ENCODE results near the gene SPATA46.

SPATA46 gene

DNA sequence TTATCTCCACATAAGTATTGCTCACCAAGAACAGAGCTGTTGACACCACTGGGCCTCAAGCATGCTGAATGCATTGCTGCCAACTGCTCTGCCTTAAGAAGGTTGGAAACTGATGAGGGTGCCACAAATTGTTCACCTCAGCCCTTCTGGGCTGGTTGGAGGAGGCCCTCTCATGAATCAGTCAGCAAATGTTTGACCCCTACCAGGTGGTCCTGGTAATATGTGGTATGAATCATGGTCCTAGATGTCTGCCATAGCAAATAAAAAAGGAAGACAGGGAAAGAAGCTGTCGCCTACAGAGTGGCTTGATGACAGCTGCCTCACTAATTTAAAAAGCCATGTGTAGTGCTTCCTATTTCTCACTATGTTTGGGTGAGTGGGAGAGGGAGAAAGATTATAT lies 12.2 kb downstream of the SPATA46 start:
- no peak for DNase-seq (ENCODE audit: low spot score)
- H3K27ac ChIP-seq: no peak overlapping the region
- TF ChIP-seq, protein P1, sequence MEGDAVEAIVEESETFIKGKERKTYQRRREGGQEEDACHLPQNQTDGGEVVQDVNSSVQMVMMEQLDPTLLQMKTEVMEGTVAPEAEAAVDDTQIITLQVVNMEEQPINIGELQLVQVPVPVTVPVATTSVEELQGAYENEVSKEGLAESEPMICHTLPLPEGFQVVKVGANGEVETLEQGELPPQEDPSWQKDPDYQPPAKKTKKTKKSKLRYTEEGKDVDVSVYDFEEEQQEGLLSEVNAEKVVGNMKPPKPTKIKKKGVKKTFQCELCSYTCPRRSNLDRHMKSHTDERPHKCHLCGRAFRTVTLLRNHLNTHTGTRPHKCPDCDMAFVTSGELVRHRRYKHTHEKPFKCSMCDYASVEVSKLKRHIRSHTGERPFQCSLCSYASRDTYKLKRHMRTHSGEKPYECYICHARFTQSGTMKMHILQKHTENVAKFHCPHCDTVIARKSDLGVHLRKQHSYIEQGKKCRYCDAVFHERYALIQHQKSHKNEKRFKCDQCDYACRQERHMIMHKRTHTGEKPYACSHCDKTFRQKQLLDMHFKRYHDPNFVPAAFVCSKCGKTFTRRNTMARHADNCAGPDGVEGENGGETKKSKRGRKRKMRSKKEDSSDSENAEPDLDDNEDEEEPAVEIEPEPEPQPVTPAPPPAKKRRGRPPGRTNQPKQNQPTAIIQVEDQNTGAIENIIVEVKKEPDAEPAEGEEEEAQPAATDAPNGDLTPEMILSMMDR (IDR thresholded peaks at IDR 0.05): no peak
- H3K4me3 ChIP-seq: no peak overlapping the region

DNA sequence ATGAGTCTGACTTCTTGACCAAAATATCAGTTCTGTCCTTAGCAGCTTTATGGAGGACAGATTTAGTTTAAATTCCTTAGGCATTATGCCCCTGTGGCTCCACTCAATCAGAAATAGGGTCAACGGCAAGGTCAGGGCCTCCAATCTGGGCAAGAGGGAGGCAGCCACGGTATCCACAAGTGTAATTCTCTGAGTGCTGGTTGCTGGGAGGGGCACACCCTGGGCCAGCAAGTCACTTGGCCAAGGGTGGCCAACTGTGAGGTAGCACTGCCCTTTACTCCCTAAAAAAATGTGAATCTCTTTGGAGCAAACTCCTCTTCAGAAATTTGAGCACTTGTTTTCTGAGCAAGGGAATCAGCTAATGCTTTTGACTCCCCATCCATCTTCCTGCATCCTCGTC lies 12.8 kb downstream of the SPATA46 start:
- no peak overlapping the region for H3K27ac ChIP-seq
- H3K4me3 ChIP-seq: no peak overlapping the region
- DNase-seq (ENCODE audit: low spot score): no peak
- TF ChIP-seq, protein P1 (IDR thresholded peaks at IDR 0.05): no peak

DNA sequence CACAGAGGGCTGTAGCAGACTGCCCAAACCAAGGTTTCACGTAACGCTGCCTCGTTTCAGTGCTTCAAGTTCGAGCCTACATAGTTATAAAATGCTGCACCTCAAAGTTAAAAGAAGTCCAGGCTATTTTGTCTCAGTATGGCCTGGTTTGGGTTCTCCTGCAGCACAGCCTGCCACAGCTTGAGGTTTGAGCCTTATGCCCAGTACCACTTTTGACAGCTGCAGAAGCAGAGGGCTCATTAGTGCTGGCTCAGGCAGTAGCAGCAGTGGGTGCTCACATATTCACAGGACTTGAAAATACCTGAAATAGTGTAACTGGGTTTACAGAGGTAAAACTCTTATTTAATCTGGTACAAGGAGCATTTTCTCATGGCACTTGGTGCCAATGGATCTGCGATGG lies 15.3 kb downstream of the SPATA46 start:
- Histone ChIP-seq H3K4me3 (no peak overlapping the region), H3K27ac (no peak overlapping the region)
- DNase-seq (ENCODE audit: low spot score): no peak
- TF ChIP-seq, protein P1 (IDR thresholded peaks at IDR 0.05): no peak

DNA sequence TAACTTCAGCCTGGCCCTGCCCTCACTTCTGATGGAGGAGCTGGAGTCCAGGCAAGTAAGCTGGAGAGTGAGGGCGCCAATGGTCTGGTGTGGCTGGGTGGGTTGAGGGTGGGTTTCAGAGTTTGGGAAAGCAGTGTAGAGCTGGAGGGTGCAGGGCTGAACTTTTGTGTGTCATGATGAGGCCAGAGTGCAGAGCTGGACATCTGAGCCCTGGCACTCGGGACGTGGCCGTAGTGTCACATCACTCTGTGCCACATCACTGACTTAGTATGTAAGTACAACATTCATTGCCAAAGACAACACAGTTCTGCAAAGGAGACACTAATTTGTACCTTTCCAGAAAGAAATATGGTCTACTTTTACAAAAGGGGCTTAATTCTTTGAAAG lies 15.8 kb downstream of the SPATA46 start:
- no peak for DNase-seq (ENCODE audit: low spot score)
- TF ChIP-seq, protein P1 (IDR thresholded peaks at IDR 0.05): no peak
- no peak overlapping the region for H3K4me3 ChIP-seq
- H3K27ac ChIP-seq: no peak overlapping the region

DNA sequence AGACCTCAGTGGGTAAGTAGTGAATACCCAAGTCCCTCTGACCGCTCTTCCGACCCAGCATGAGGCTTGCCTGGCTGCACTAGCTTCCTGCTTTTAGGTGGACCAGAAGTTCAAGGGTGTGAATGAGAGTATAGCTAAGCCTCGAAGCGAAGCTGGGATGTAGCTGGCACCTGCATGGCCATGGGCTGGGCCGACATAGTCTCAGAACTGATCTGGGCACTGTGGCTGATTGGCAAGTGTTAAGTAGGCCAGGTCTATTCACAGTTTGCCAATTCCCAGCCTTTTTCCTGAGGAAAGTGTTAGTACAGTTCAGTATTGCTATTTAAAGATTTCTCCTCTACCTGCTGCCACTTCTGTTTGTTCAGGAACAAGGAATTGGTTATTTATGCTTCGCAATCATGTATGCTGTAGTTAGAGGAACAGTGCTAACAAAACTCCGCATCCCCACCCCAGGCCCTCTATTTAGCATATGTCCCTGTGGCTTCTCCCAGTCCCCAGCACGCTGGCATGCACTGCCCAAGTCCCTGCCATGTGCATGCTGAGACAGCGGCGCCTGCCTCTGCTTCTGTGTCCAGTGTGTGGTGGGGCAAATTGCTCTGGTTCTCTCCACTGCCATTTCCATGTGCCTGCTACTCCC lies 16.3 kb downstream of the SPATA46 start:
- no peak for DNase-seq (ENCODE audit: low spot score)
- no peak overlapping the region for H3K27ac ChIP-seq
- TF ChIP-seq, protein P1 (IDR thresholded peaks at IDR 0.05): no peak
- no peak overlapping the region for H3K4me3 ChIP-seq

DNA sequence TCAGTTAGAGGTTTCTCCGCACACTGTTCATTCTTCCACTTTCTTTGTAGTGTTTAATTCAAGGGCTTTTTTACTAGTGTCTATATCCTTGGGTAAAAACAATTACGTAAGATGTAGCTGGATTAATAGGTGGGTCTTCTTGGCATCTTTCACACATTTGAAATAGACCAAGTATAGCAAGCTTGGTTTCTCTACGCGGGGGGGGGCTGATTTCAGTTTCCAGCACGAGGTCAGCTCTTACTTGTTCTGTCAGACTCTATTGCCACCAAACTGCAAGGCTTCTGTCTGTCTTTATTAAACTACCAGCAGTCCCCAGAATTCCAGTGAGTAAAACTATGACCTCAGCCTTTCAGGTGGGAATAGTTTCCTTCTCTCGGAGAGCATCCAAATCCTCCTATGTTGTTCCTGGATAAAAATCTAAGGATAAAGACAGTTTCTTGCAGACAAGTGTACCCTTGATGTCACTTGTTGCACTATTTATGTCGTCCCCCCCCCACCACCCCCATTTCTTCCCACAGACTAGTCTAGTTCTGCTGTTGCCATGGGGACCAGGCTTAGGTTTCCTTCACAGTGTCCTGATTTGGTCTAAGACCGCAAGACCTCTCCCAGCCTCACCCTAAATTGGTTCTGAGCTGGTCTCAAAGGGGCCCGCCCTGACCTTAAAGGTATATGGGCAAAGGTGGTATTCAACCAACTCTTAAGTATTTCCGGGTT lies 17.0 kb downstream of the SPATA46 start:
- H3K27ac ChIP-seq: no peak overlapping the region
- no peak for DNase-seq (ENCODE audit: low spot score)
- no peak overlapping the region for H3K4me3 ChIP-seq
- TF ChIP-seq, protein P1 (IDR thresholded peaks at IDR 0.05): no peak

DNA sequence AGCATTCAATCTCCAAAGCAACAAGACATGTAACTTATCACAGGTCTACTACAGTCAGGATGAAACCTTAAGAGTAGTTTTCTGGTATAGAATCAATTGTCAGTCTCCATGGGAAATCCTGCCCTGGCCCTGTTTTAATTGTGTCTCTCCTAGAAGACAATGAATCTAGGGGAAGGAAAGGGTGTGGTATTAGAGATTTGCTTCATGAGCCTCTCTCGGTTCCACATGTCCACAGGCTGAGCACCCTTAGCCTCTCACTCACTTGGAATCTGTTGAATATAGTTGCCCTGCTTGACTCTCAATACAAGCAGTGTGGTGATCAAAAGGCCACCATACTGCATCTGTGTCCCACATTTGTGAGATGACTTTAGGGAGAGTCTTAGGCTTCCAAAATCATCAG lies 17.7 kb downstream of the SPATA46 start:
- H3K27ac ChIP-seq: no peak overlapping the region
- no peak overlapping the region for H3K4me3 ChIP-seq
- no peak for DNase-seq (ENCODE audit: low spot score)
- TF ChIP-seq, protein P1 (IDR thresholded peaks at IDR 0.05): no peak

Measured in coronary artery (tissue), 2 donors.